Retinal pigment epithelial cell (primary cell): ENCODE measurements around the gene SNX14.
"Not testable (repeated sequence)": the region's sequence is repeated elsewhere in the genome, so short reads cannot be mapped to it uniquely, and the experiment has no call there.

Experiments
- DNase-seq: peaks from one replicate; pipeline ENCODE4 v3.0.0-alpha.2; 2010; ENCODE audit warnings: low read depth
- H3K4me3 ChIP-seq: 2 replicates; pipeline ENCODE4 v1.5.1; 2011; ENCODE audit warnings: mild to moderate bottlenecking, low read length, control low read depth, moderate library complexity
- CTCF ChIP-seq: conservative IDR thresholded peaks from 2 replicates; pipeline ENCODE4 v1.5.1; 2011; ENCODE audit warnings: low read depth, low read length, control low read depth, inconsistent platforms

The SNX14 gene

GRCh38 chr6:85585741-85586140 lies 7.9 kb downstream of the SNX14 start:
- TF ChIP-seq CTCF, result no peak
- H3K4me3 ChIP-seq, result no peak overlapping the region
- DNase-seq, result no peak

- DNase-seq, H3K4me3 ChIP-seq: not testable (repeated sequence)
Observed at GRCh38 chr6:85582832-85583231, 10.8 kb downstream of the SNX14 start.

- DNase-seq, result no peak
- TF ChIP-seq CTCF, result no peak
Observed at GRCh38 chr6:85581572-85581971, 12.1 kb downstream of the SNX14 start.

GRCh38 chr6:85580878-85581267 lies 12.8 kb downstream of the SNX14 start:
- TF ChIP-seq CTCF, result no peak
- DNase-seq, result no peak
- no peak overlapping the region for H3K4me3 ChIP-seq

More at GRCh38 chr6:85581572-85581971, 12.1 kb downstream of the SNX14 start:
- no peak overlapping the region for H3K4me3 ChIP-seq

- DNase-seq, result no peak
- H3K4me3 ChIP-seq, result no peak overlapping the region
- no peak for TF ChIP-seq CTCF
Observed at GRCh38 chr6:85580118-85580877, 13.4 kb downstream of the SNX14 start.

- no peak overlapping the region for H3K4me3 ChIP-seq
- TF ChIP-seq CTCF, result no peak
- DNase-seq, result no peak
Observed at GRCh38 chr6:85579581-85579980, 14.1 kb downstream of the SNX14 start.

GRCh38 chr6:85576476-85576875 lies 17.2 kb downstream of the SNX14 start:
- H3K4me3 ChIP-seq, result no peak overlapping the region
- no peak for DNase-seq
- no peak for TF ChIP-seq CTCF
